ENCODE measurements around the gene YES1.

GRCh38 chr18:837922-838321, 25.9 kb upstream of the YES1 start:
- no peak for TF ChIP-seq POLR2A (IDR thresholded peaks at IDR 0.05)
- TF ChIP-seq, protein P1, sequence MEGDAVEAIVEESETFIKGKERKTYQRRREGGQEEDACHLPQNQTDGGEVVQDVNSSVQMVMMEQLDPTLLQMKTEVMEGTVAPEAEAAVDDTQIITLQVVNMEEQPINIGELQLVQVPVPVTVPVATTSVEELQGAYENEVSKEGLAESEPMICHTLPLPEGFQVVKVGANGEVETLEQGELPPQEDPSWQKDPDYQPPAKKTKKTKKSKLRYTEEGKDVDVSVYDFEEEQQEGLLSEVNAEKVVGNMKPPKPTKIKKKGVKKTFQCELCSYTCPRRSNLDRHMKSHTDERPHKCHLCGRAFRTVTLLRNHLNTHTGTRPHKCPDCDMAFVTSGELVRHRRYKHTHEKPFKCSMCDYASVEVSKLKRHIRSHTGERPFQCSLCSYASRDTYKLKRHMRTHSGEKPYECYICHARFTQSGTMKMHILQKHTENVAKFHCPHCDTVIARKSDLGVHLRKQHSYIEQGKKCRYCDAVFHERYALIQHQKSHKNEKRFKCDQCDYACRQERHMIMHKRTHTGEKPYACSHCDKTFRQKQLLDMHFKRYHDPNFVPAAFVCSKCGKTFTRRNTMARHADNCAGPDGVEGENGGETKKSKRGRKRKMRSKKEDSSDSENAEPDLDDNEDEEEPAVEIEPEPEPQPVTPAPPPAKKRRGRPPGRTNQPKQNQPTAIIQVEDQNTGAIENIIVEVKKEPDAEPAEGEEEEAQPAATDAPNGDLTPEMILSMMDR (IDR thresholded peaks at IDR 0.05), result no peak

Measured in Peyer's patch (tissue), 4 donors.